ENCODE data around the gene C16orf86. TPM values are rescaled to one million over a fixed set of nuclear protein-coding genes. Genes with fewer than 3 reads are reported as not detected.

C16orf86 gene
- polyA plus RNA-seq, 3 donors from 2014 or later = 2.7 to 6.2 (median 4.2) TPM

DNA sequence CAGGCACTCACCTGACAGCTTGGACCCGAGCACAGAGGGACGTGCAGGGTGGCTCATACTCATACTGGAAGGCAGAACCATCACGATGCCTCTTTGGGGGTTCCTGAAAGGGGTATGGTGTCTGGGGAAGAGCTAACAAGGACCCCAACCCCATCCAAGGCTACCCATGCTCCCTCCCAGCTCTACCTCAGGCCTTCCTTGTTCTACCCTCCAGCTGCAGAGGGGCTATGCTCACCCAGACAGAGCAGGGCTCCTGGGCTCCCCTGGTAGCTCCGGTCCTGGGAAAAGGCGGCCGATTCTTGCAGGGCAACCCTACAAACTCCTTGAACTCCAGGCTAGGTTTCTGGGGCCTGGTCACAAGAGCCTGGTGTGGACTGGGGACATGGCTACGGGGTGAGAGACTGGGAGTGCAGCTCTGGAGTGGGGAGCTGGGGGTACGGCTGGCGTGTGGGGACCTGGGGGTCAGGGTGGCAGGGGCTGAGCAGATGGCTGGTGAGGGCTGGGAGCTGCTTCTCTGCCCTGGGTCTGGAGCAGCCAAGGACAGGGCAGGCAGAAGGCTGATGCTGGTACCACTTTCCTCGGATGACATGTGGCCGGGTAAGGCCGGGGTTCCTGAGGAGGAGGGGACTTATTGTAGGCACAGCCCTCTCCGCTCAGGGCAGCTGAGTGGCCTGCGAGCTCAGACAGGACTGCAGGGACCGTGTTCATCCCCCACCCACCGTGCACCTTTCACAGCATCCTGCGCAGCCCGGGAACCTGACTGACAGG, 8.7 kb upstream of the C16orf86 start:
- Mint-ChIP-seq H3K36me3 (no peaks in the 10 kb centered on the region), H3K4me3 (peak overlapping the region in 4 of 5 donors; percentile 33 to 95 (median 94)), H3K27ac (no peak overlapping the region), H3K4me1 (peaks cover 9 to 19% of the 10 kb centered on the region in 2 donors), H3K9me3 (no peaks in the 10 kb centered on the region), H3K27me3 (ENCODE audit: low read depth in 3 of 3) (peaks cover 8 to 12% (median 11%) of the 10 kb centered on the region in 3 donors)
- no peak for DNase-seq

GRCh38 chr16:67658849-67659674, 7.6 kb upstream of the C16orf86 start:
- Mint-ChIP-seq H3K27ac (peak overlapping the region; percentile 69 to 96 (median 89)), H3K4me3 (peak overlapping the region; percentile 91 to 95 (median 94)), H3K36me3 (peaks cover 0 to under 1% (median 0%) of the 10 kb centered on the region in 3 donors), H3K9me3 (no peaks in the 10 kb centered on the region), H3K27me3 (ENCODE audit: low read depth in 3 of 3) (peaks cover 8 to 12% (median 11%) of the 10 kb centered on the region in 3 donors), H3K4me1 (peaks cover 9 to 19% of the 10 kb centered on the region in 2 donors)
- DNase-seq = peak in 1 of 3 donors; percentile 14

- Mint-ChIP-seq H3K36me3 (peaks cover 0 to 3% (median 0%) of the 10 kb centered on the region in 3 donors), H3K9me3 (no peaks in the 10 kb centered on the region), H3K4me1 (peaks cover 9 to 19% of the 10 kb centered on the region in 2 donors), H3K27me3 (ENCODE audit: low read depth in 3 of 3) (peaks cover 8 to 14% (median 11%) of the 10 kb centered on the region in 3 donors), H3K27ac (peak within 1 kb of the TSS; percentile 89 to 98 (median 96)), H3K4me3 (peak within 1 kb of the TSS; percentile 92 to 95 (median 94))
- DNase-seq = peak; percentile 92 to 94 (median 94)
Observed at GRCh38 chr16:67659675-67660563, 6.7 kb upstream of the C16orf86 start, which contains the start of gene ACD. Gene ACD, minus strand, starts transcription at chr16:67660260. Its CDS starts 40 bp downstream, at chr16:67660220.

- H3K4me3 Mint-ChIP-seq = peak within 1 kb of the TSS; percentile 92 to 95 (median 94)
- peaks cover 0 to 3% (median 0%) of the 10 kb centered on the region in 3 donors for H3K36me3 Mint-ChIP-seq
- peaks cover 9 to 19% of the 10 kb centered on the region in 2 donors for H3K4me1 Mint-ChIP-seq
- peaks cover 8 to 12% (median 11%) of the 10 kb centered on the region in 3 donors for H3K27me3 Mint-ChIP-seq (ENCODE audit: low read depth in 3 of 3)
- H3K27ac Mint-ChIP-seq = peak within 1 kb of the TSS; percentile 89 to 98 (median 96)
- peak; percentile 96 to 98 (median 98) for DNase-seq
- no peaks in the 10 kb centered on the region for H3K9me3 Mint-ChIP-seq
Observed at GRCh38 chr16:67660564-67661028, 6.0 kb upstream of the C16orf86 start, which contains the start of gene PARD6A. Gene PARD6A, plus strand, starts transcription at chr16:67660960. Its CDS starts 79 bp downstream, at chr16:67661039.

GRCh38 chr16:67661101-67661761, 5.4 kb upstream of the C16orf86 start:
- Mint-ChIP-seq H3K4me3 (peak overlapping the region; percentile 77 to 92 (median 90)), H3K27me3 (ENCODE audit: low read depth in 3 of 3) (peaks cover 6 to 12% (median 11%) of the 10 kb centered on the region in 3 donors), H3K27ac (peak overlapping the region; percentile 88 to 98 (median 93)), H3K9me3 (no peaks in the 10 kb centered on the region), H3K4me1 (peaks cover 9 to 21% of the 10 kb centered on the region in 2 donors), H3K36me3 (peaks cover 0 to 3% (median 0%) of the 10 kb centered on the region in 3 donors)
- no peak for DNase-seq

DNA sequence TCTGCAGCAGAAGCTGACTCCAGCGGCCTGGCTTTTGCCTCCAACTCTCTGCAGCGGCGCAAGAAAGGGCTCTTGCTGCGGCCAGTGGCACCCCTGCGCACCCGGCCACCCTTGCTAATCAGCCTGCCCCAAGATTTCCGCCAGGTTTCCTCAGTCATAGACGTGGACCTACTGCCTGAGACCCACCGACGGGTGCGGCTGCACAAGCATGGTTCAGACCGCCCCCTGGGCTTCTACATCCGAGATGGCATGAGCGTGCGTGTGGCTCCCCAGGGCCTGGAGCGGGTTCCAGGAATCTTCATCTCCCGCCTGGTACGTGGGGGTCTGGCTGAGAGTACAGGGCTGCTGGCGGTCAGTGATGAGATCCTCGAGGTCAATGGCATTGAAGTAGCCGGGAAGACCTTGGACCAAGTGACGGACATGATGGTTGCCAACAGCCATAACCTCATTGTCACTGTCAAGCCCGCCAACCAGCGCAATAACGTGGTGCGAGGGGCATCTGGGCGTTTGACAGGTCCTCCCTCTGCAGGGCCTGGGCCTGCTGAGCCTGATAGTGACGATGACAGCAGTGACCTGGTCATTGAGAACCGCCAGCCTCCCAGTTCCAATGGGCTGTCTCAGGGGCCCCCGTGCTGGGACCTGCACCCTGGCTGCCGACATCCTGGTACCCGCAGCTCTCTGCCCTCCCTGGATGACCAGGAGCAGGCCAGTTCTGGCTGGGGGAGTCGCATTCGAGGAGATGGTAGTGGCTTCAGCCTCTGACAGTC, 4.5 kb upstream of the C16orf86 start:
- H3K36me3 Mint-ChIP-seq = peaks cover 0 to 3% (median 0%) of the 10 kb centered on the region in 3 donors
- no peaks in the 10 kb centered on the region for H3K9me3 Mint-ChIP-seq
- DNase-seq = no peak
- H3K27me3 Mint-ChIP-seq (ENCODE audit: low read depth in 3 of 3) = peaks cover 6 to 12% (median 11%) of the 10 kb centered on the region in 3 donors
- peak overlapping the region in 2 of 5 donors; percentile 33 to 87 for H3K4me3 Mint-ChIP-seq
- peaks cover 10 to 22% of the 10 kb centered on the region in 2 donors for H3K4me1 Mint-ChIP-seq
- H3K27ac Mint-ChIP-seq = peak overlapping the region in 5 of 6 donors; percentile 30 to 95 (median 89)

DNA sequence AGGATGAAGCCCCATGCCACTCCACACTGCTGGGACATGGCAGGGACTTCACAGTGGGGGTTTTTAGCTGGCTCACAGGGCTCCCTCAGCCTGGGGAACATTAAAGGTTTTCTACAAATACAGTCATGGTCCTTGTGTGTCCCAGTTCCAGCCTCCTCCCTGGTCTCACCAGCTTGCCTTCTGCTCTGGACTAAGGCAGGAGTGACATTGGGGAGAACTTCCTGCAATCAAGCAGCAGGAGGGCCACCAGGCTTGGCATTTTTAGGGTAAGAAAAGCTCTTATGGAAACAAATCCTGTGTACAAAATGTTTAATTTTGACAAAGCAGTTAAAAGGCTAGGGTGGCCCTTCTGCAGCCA, 4.0 kb upstream of the C16orf86 start:
- DNase-seq = no peak
- Mint-ChIP-seq H3K9me3 (no peaks in the 10 kb centered on the region), H3K36me3 (peaks cover 0 to 3% (median 0%) of the 10 kb centered on the region in 3 donors), H3K4me1 (peaks cover 16 to 27% of the 10 kb centered on the region in 2 donors), H3K4me3 (no peak overlapping the region), H3K27me3 (ENCODE audit: low read depth in 3 of 3) (peaks cover 6 to 12% (median 11%) of the 10 kb centered on the region in 3 donors), H3K27ac (peak overlapping the region in 2 of 6 donors; percentile 24 to 55)

GRCh38 chr16:67663151-67663876, 3.3 kb upstream of the C16orf86 start:
- Mint-ChIP-seq H3K27ac (peak overlapping the region in 2 of 6 donors; percentile 24 to 28), H3K36me3 (peaks cover 0 to 3% (median 0%) of the 10 kb centered on the region in 3 donors), H3K4me1 (peaks cover 19 to 29% of the 10 kb centered on the region in 2 donors), H3K9me3 (no peaks in the 10 kb centered on the region), H3K4me3 (no peak overlapping the region), H3K27me3 (ENCODE audit: low read depth in 3 of 3) (peaks cover 6 to 12% (median 11%) of the 10 kb centered on the region in 3 donors)
- no peak for DNase-seq

DNA sequence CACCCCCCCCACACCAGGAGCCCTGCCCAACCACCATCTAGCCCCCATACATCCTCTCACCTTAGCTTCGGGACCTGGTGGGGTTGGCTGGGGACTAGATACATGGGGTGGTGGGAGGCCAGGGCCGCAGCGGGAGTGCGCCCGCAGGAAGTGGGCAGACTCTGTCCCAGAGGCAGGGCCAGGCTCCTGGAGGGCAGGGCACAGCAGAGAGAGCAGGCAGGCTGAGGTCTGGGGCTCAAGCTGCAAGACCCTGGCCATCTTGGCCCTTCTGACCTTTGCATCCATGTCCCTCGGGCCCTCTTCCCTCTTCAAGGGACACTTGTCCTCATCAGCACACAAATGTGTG, 2.8 kb upstream of the C16orf86 start:
- Mint-ChIP-seq H3K27me3 (ENCODE audit: low read depth in 3 of 3) (peaks cover 6 to 11% (median 9%) of the 10 kb centered on the region in 3 donors), H3K36me3 (peaks cover 0 to 3% (median 0%) of the 10 kb centered on the region in 3 donors), H3K4me1 (peaks cover 16 to 24% of the 10 kb centered on the region in 2 donors), H3K9me3 (no peaks in the 10 kb centered on the region), H3K4me3 (peak overlapping the region in 1 of 5 donors; percentile 68), H3K27ac (peak overlapping the region in 5 of 6 donors; percentile 2 to 67 (median 27))
- DNase-seq = no peak

DNA sequence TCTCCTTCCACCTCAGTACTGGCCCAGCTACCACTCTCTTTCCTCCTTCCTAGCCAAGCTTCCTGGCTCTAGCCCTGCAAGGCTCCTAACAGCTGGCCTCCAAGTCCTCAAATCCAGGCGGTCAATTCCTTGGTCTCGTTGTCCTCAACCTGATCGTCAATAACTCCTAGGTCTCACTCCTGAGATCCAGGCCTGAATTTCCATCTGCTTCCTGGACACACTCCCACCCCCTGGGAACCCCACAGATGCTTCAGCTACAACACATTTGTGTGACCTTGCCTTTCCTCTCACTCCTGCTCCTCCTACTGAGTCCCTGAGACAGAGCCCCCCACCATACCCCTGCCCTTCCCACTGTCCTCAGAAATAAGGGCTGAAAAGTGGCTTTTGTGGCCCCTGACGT, 2.4 kb upstream of the C16orf86 start:
- DNase-seq = no peak
- Mint-ChIP-seq H3K9me3 (no peaks in the 10 kb centered on the region), H3K4me1 (peaks cover 12 to 20% of the 10 kb centered on the region in 2 donors), H3K4me3 (peak overlapping the region in 1 of 5 donors; percentile 68), H3K36me3 (peaks cover 0 to 3% (median 0%) of the 10 kb centered on the region in 3 donors), H3K27ac (peak overlapping the region in 5 of 6 donors; percentile 2 to 67 (median 27)), H3K27me3 (ENCODE audit: low read depth in 3 of 3) (peaks cover 6 to 11% (median 7%) of the 10 kb centered on the region in 3 donors)

DNA sequence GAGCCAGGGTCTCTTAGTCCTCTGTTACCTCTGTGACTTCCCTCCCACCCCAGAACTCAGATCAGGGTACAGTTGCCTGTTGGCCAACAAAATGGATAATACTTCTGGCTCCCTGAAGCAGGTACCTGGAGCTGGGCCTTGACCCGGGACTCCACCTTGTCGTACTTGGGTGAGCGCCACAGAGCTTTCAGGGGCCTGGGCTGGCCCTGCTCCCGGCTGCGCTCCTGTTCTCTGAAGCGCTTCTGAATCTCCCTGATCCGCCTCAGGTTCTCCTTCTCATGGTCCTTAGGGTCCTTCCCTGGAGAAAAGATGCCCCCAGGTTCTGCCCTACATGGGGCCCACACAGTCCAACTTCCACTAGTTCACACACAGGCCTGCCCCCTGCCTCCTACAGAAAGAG, 1.7 kb upstream of the C16orf86 start:
- Mint-ChIP-seq H3K4me1 (peaks cover 10 to 16% of the 10 kb centered on the region in 2 donors), H3K27me3 (ENCODE audit: low read depth in 3 of 3) (peaks cover 6 to 11% (median 7%) of the 10 kb centered on the region in 3 donors), H3K4me3 (peak overlapping the region in 3 of 5 donors; percentile 37 to 56 (median 51)), H3K9me3 (no peaks in the 10 kb centered on the region), H3K36me3 (peaks cover 0 to 3% (median 0%) of the 10 kb centered on the region in 3 donors), H3K27ac (peak overlapping the region in 5 of 6 donors; percentile 37 to 79 (median 61))
- DNase-seq = no peak
